NB4 (cell line): ENCODE data around the gene S100A14.

ENCODE experiments used
- CTCF ChIP-seq: IDR thresholded peaks from one replicate; pipeline ENCODE4 v1.5.1; 2012; ENCODE audit warnings: low read depth, low read length
- MAX ChIP-seq: IDR thresholded peaks from 2 replicates; pipeline ENCODE4 v1.6.1; 2011; ENCODE audit warnings: low read depth, low read length
- MYC ChIP-seq: IDR thresholded peaks from 2 replicates; pipeline ENCODE4 v1.6.1; 2011; ENCODE audit warnings: low read depth, low read length
- POLR2A ChIP-seq: IDR thresholded peaks from 2 replicates; pipeline ENCODE4 v1.6.1; 2011; ENCODE audit warnings: mild to moderate bottlenecking; ENCODE audit not compliant: insufficient read length; ENCODE audit errors: extremely low read depth

- TF ChIP-seq POLR2A (no peak), CTCF (no peak), MYC (no peak), MAX (no peak)
Observed at GRCh38 chr1:153573351-153573750, 42.8 kb downstream of the S100A14 start.
